GM23338 (cell line): ENCODE results near the gene PPM1E. TPM values are rescaled to one million over a fixed set of nuclear protein-coding genes. Genes with fewer than 3 reads are reported as not detected.
"Not testable (repeated sequence)": the region's sequence is repeated elsewhere in the genome, so short reads cannot be mapped to it uniquely, and the experiment has no call there.

Source experiments
- ATAC-seq: fragments of 200-7000 bp; cut with Tn5 transposase; 3 replicates; pipeline ENCODE4 v1.9.1; 2020
- DNase-seq: peaks from one replicate; pipeline ENCODE4 v3.0.0-alpha.2; 2015; ENCODE audit warnings: low spot score
- H2AFZ ChIP-seq: fragments of 200-600 bp; sonication (generic); 2 replicates; pipeline ENCODE4 v1.8.0; 2016; ENCODE audit warnings: antibody characterized with exemption, mild to moderate bottlenecking, moderate library complexity
- H3F3A ChIP-seq: fragments of 200-600 bp; sonication (generic); replicated peaks from 2 replicates; pipeline ENCODE4 v1.8.0; 2017; ENCODE audit warnings: antibody characterized with exemption, mixed run types, low read depth
- H3K27ac ChIP-seq: fragments of 200-600 bp; sonication (generic); 2 replicates; pipeline ENCODE4 v1.6.1; 2016; ENCODE audit warnings: low read depth
- H3K27me3 ChIP-seq: fragments of 200-600 bp; sonication (generic); 2 replicates; pipeline ENCODE4 v1.8.0; 2016; ENCODE audit warnings: mild to moderate bottlenecking, mixed run types, moderate library complexity; ENCODE audit not compliant: insufficient read depth
- H3K36me3 ChIP-seq: fragments of 200-600 bp; sonication (generic); 2 replicates; pipeline ENCODE4 v1.8.0; 2016; ENCODE audit warnings: mild to moderate bottlenecking; ENCODE audit not compliant: insufficient read depth
- H3K4me1 ChIP-seq: fragments of 200-600 bp; sonication (generic); 2 replicates; pipeline ENCODE4 v1.8.0; 2016; ENCODE audit warnings: mild to moderate bottlenecking, moderate library complexity; ENCODE audit not compliant: insufficient read depth
- H3K4me2 ChIP-seq: fragments of 200-600 bp; sonication (generic); 2 replicates; pipeline ENCODE4 v1.7.1; 2017; ENCODE audit warnings: mixed run types
- H3K4me3 ChIP-seq: fragments of 200-600 bp; sonication (generic); 2 replicates; pipeline ENCODE4 v1.6.1; 2016; ENCODE audit warnings: mixed run types
- H3K79me2 ChIP-seq: fragments of 200-600 bp; sonication (generic); replicated peaks from 2 replicates; pipeline ENCODE4 v1.8.0; 2017; ENCODE audit warnings: mild to moderate bottlenecking; ENCODE audit not compliant: insufficient read depth
- H3K9me2 ChIP-seq: fragments of 200-600 bp; sonication (generic); 2 replicates; pipeline ENCODE4 v1.8.0; 2017; ENCODE audit not compliant: insufficient read depth
- H4K20me1 ChIP-seq: fragments of 200-600 bp; sonication (generic); replicated peaks from 2 replicates; pipeline ENCODE4 v1.8.0; 2017; ENCODE audit warnings: mild to moderate bottlenecking; ENCODE audit not compliant: insufficient read depth
- H3K27ac Mint-ChIP-seq: 2 replicates; pipeline ENCODE4 v1.8.0; 2020; ENCODE audit warnings: inconsistent platforms, mild to moderate bottlenecking, moderate library complexity, mixed read lengths
- H3K27me3 Mint-ChIP-seq: 3 replicates; pipeline ENCODE4 v1.8.0; 2022; ENCODE audit warnings: low read depth, mild to moderate bottlenecking, moderate library complexity, mixed read lengths, inconsistent platforms; ENCODE audit not compliant: insufficient read depth, poor library complexity
- H3K36me3 Mint-ChIP-seq: 3 replicates; pipeline ENCODE4 v1.8.0; 2021; ENCODE audit warnings: low read depth, mild to moderate bottlenecking, inconsistent platforms, moderate library complexity, mixed read lengths
- H3K4me1 Mint-ChIP-seq: 3 replicates; pipeline ENCODE4 v1.8.0; 2020; ENCODE audit warnings: mild to moderate bottlenecking, inconsistent platforms, mixed read lengths
- H3K4me3 Mint-ChIP-seq: 3 replicates; pipeline ENCODE4 v1.8.0; 2021; ENCODE audit warnings: moderate library complexity, mild to moderate bottlenecking, inconsistent platforms, mixed read lengths
- H3K9me3 Mint-ChIP-seq: 3 replicates; pipeline ENCODE4 v1.8.0; 2020; ENCODE audit warnings: moderate library complexity, mild to moderate bottlenecking, inconsistent platforms, mixed read lengths
- EZH2phosphoT487 ChIP-seq: fragments of 200-600 bp; sonication (generic); IDR thresholded peaks from one replicate; pipeline ENCODE4 v1.8.1; 2018; ENCODE audit warnings: antibody characterized with exemption; ENCODE audit not compliant: unreplicated experiment
- REST ChIP-seq: IDR thresholded peaks from one replicate; pipeline ENCODE4 v1.6.1; 2018; ENCODE audit warnings: antibody characterized with exemption; ENCODE audit not compliant: unreplicated experiment
- STAT1 ChIP-seq: IDR thresholded peaks from one replicate; pipeline ENCODE4 v1.6.1; 2016; ENCODE audit warnings: antibody characterized with exemption; ENCODE audit not compliant: unreplicated experiment
- ZNF331 ChIP-seq: fragments of 250-450 bp; sonication (Bioruptor Pico); IDR thresholded peaks from 2 replicates; pipeline ENCODE4 v1.5.0; 2020; ENCODE audit warnings: low read depth, mild to moderate bottlenecking, moderate library complexity
- polyA plus RNA-seq: library from polyadenylated mRNA; unstranded; fragments of >200 nt; fragmentation: Nextera tagmentation; extraction: Ambion mirVana; gene quantifications from 2 replicates; pipeline ENCODE4 v1.2.1, GENCODE V29; 2016
- total RNA-seq: library from RNA; depleted of rRNA; stranded (reverse); fragments of >200 nt; shearing (Covaris generic); gene quantifications from 2 replicates; pipeline ENCODE4 v1.2.3, GENCODE V29; 2014
- TF ChIP-seq, protein P1 (sequence below): IDR thresholded peaks from 2 replicates; pipeline ENCODE4 v1.6.1; 2016; ENCODE audit warnings: antibody characterized with exemption
- TF ChIP-seq, protein P2 (sequence below), 2 experiments: fragments of 200-600 bp in 1 of 2; sonication (generic) in 1 of 2; conservative IDR thresholded peaks; 2 replicates each; pipeline versions ENCODE4 v1.5.1 to v1.6.1; 2016 to 2017; ENCODE audit warnings: antibody characterized with exemption in 2 of 2, low read depth in 2 of 2, mild to moderate bottlenecking in 2 of 2, moderate library complexity in 1 of 2

Gene PPM1E
- total and polyA plus RNA-seq, 2 experiments from 2014 or later, result 2.1 to 13.8 TPM

DNA sequence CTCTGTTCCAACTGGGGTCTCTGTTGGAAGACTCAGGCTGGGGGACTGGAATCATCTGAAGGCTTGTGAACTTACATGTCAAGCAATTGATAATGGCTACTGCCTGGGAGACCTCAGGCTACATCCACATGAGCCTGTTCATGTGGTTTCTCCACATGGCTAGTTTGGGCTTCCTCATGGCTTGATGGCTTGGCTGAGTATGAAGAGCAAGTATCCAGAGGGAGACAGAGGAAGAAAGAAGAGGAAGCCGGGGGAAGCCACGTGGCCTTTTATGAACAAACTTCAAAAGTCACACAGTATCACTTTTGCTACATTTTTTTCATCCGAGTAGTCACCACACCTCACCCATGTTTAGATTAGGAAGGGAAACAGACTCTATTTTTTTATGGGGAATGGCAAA is 192.2 kb downstream of the PPM1E start:
- peaks cover 2% of the 10 kb centered on the region; the same call in 1 of the 2 replicates for H3K9me2 ChIP-seq
- H3K36me3 ChIP-seq, result peaks cover 3% of the 10 kb centered on the region; the same call in 1 of the 2 replicates
- no peaks in the 10 kb centered on the region for H4K20me1 ChIP-seq
- DNase-seq (no peak), ATAC-seq (no peak)
- H3K27ac ChIP-seq, result no peak overlapping the region
- H2AFZ ChIP-seq, result no peak overlapping the region
- H3F3A ChIP-seq, result no peaks in the 10 kb centered on the region
- no peaks in the 10 kb centered on the region for H3K4me1 ChIP-seq
- H3K36me3 Mint-ChIP-seq, result peaks cover 8% of the 10 kb centered on the region; the same call in 1 of the 3 replicates
- H3K4me1 Mint-ChIP-seq, result no peaks in the 10 kb centered on the region
- H3K4me3 Mint-ChIP-seq, result no peak overlapping the region
- TF ChIP-seq ZNF331 (CRISPR knock-in tag) (no peak), STAT1 (no peak)
- TF ChIP-seq, protein P1, sequence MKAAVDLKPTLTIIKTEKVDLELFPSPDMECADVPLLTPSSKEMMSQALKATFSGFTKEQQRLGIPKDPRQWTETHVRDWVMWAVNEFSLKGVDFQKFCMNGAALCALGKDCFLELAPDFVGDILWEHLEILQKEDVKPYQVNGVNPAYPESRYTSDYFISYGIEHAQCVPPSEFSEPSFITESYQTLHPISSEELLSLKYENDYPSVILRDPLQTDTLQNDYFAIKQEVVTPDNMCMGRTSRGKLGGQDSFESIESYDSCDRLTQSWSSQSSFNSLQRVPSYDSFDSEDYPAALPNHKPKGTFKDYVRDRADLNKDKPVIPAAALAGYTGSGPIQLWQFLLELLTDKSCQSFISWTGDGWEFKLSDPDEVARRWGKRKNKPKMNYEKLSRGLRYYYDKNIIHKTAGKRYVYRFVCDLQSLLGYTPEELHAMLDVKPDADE, result no peak
- TF ChIP-seq, protein P2, sequence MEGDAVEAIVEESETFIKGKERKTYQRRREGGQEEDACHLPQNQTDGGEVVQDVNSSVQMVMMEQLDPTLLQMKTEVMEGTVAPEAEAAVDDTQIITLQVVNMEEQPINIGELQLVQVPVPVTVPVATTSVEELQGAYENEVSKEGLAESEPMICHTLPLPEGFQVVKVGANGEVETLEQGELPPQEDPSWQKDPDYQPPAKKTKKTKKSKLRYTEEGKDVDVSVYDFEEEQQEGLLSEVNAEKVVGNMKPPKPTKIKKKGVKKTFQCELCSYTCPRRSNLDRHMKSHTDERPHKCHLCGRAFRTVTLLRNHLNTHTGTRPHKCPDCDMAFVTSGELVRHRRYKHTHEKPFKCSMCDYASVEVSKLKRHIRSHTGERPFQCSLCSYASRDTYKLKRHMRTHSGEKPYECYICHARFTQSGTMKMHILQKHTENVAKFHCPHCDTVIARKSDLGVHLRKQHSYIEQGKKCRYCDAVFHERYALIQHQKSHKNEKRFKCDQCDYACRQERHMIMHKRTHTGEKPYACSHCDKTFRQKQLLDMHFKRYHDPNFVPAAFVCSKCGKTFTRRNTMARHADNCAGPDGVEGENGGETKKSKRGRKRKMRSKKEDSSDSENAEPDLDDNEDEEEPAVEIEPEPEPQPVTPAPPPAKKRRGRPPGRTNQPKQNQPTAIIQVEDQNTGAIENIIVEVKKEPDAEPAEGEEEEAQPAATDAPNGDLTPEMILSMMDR (conservative IDR thresholded peaks at IDR 0.05; ENCODE audit: low read depth in 2 of 2), result no peak
- no peaks in the 10 kb centered on the region for H3K79me2 ChIP-seq
- peaks cover 19% of the 10 kb centered on the region for H3K9me3 Mint-ChIP-seq
- no peak overlapping the region for H3K4me3 ChIP-seq
- H3K27ac Mint-ChIP-seq, result no peak overlapping the region
- H3K4me2 ChIP-seq, result no peak overlapping the region
- no peaks in the 10 kb centered on the region for H3K27me3 ChIP-seq
- peaks cover 2% of the 10 kb centered on the region for H3K27me3 Mint-ChIP-seq

DNA sequence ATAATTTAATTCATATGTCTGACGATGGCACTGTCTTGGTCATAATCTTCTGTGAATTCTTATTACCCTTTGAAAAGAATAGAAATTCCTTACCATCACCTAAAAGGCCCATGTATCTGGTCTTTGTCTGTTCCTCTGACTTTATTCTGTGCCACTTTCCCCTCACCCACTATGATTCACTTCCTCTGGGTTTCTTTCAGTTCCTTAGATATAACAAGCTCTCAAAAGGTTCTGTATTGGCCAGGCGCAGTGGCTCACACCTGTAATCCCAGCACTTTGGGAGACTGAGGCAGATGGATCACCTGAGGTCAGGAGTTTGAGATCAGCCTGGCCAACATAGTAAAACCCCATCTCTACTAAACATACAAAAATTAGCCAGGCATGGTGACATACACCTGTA is 198.7 kb downstream of the PPM1E start:
- not testable (repeated sequence) for H3K27ac ChIP-seq, H3K36me3 Mint-ChIP-seq, H4K20me1 ChIP-seq, H3K4me3 ChIP-seq, H3K4me1 ChIP-seq, DNase-seq, ATAC-seq, H3K79me2 ChIP-seq, H3K27me3 Mint-ChIP-seq, H3K36me3 ChIP-seq, H3K27ac Mint-ChIP-seq, H3K4me3 Mint-ChIP-seq, H2AFZ ChIP-seq, H3K4me1 Mint-ChIP-seq, H3K4me2 ChIP-seq, H3K9me2 ChIP-seq, H3F3A ChIP-seq, H3K27me3 ChIP-seq
- peaks cover 16% of the 10 kb centered on the region for H3K9me3 Mint-ChIP-seq

DNA sequence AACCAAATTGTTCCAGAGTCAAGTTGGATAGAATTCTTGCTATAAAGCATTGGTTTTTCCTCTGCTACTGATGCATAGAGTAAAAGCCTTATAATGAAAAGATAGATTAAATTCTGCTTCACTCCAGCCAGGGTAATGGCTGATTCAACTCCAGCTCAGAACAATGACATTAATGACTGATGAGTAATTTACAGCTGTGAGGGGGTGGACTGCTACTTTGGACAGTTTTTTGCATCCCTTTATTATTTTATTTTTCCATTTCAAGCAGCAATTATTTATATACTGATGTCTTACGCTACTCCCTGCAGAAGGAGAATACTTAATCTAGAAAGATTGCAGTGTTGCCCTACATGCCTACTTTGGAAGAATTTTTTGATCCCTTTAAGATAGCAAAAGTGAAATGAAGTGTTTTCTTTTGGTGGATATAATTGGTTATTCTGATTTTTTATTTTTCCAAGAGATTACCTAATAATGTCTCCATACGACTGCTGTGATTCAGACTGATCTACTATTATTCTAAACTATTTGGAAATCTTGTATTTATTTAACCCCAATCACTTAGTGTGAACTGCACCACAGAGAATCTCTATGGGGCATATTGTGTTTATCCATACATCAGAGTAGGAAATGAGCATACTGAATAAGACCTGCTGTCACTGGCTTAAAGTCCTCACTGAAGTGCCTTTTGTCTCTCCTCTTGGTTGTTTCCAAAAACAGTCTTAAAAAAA is 201.5 kb downstream of the PPM1E start:
- Histone ChIP-seq H3K27me3 (no peaks in the 10 kb centered on the region), H3K36me3 (no peaks in the 10 kb centered on the region), H3K9me2 (no peaks in the 10 kb centered on the region), H4K20me1 (no peaks in the 10 kb centered on the region), H3F3A (no peaks in the 10 kb centered on the region), H3K4me3 (no peak overlapping the region), H3K27ac (no peak overlapping the region), H3K79me2 (no peaks in the 10 kb centered on the region), H3K4me2 (no peak overlapping the region), H3K4me1 (no peaks in the 10 kb centered on the region; the same call in 1 of the 2 replicates), H2AFZ (no peak overlapping the region)
- Mint-ChIP-seq H3K27ac (no peak overlapping the region), H3K36me3 (no peaks in the 10 kb centered on the region), H3K27me3 (peaks cover 2% of the 10 kb centered on the region), H3K4me3 (no peak overlapping the region), H3K4me1 (peaks cover 2% of the 10 kb centered on the region; the same call in 2 of the 3 replicates), H3K9me3 (no peaks in the 10 kb centered on the region)
- no peak for ATAC-seq
- no peak for TF ChIP-seq EZH2phosphoT487
- TF ChIP-seq, protein P2 (conservative IDR thresholded peaks at IDR 0.05; ENCODE audit: low read depth in 2 of 2), result no peak
- no peak for TF ChIP-seq REST
- DNase-seq, result no peak
